Stimulated activated naive B cell treated with anti-CD40 and anti-IgM and Interleukin-4, amounts not matched to agents 10 μg/mL and 1 μg/mL and 100 μg/mL, for 72 hours (primary cell): Measurements from ENCODE around the gene SLC22A23.

Experiments used
- ATAC-seq, 2 donors: fragments of 150-1000 bp; cut with Tn5 transposase; replicated peaks; 2 replicates each; pipeline ENCODE4 v1.10.0; 2021; ENCODE audit warnings: moderate library complexity in 1 of 2
- DNase-seq: peaks from one replicate; pipeline ENCODE4 v3.0.0; 2021
- H3K27ac Mint-ChIP-seq: one replicate; pipeline ENCODE4 v1.8.0; 2022; ENCODE audit warnings: mild to moderate bottlenecking, mixed read lengths
- H3K27me3 Mint-ChIP-seq, 2 donors: one replicate each; pipeline ENCODE4 v1.8.0; 2022; ENCODE audit warnings: mixed read lengths in 2 of 2
- H3K36me3 Mint-ChIP-seq, 2 donors: one replicate each; pipeline ENCODE4 v1.8.0; 2022; ENCODE audit warnings: mixed read lengths in 2 of 2, mild to moderate bottlenecking in 1 of 2
- H3K4me1 Mint-ChIP-seq, 2 donors: one replicate each; pipeline ENCODE4 v1.8.0; 2022; ENCODE audit warnings: mixed read lengths in 2 of 2, mild to moderate bottlenecking in 1 of 2
- H3K4me3 Mint-ChIP-seq, 2 donors: one replicate each; pipeline ENCODE4 v1.8.0; 2022; ENCODE audit warnings: mild to moderate bottlenecking in 2 of 2, mixed read lengths in 2 of 2, moderate library complexity in 1 of 2
- H3K9me3 Mint-ChIP-seq, 2 donors: one replicate each; pipeline ENCODE4 v1.8.0; 2022; ENCODE audit warnings: mixed read lengths in 2 of 2, mild to moderate bottlenecking in 1 of 2

Gene SLC22A23

GRCh38 chr6:3233321-3233720 lies 223.5 kb downstream of the SLC22A23 start:
- peaks cover 63 to 90% of the 10 kb centered on the region in 2 donors for H3K27me3 Mint-ChIP-seq
- no peak for ATAC-seq
- peaks cover 31 to 56% of the 10 kb centered on the region in 2 donors for H3K4me1 Mint-ChIP-seq
- no peak overlapping the region for H3K4me3 Mint-ChIP-seq
- no peaks in the 10 kb centered on the region for H3K9me3 Mint-ChIP-seq
- DNase-seq, result no peak
- H3K27ac Mint-ChIP-seq, result no peak overlapping the region
- no peaks in the 10 kb centered on the region for H3K36me3 Mint-ChIP-seq

GRCh38 chr6:3232017-3232945 lies 224.6 kb downstream of the SLC22A23 start:
- Mint-ChIP-seq H3K36me3 (no peaks in the 10 kb centered on the region), H3K4me3 (peak overlapping the region; percentile 70 to 80), H3K4me1 (peaks cover 30 to 58% of the 10 kb centered on the region in 2 donors), H3K27ac (peak overlapping the region; percentile 47), H3K27me3 (peaks cover 62 to 91% of the 10 kb centered on the region in 2 donors), H3K9me3 (no peaks in the 10 kb centered on the region)
- no peak for DNase-seq
- no peak for ATAC-seq

GRCh38 chr6:3231247-3232016 lies 225.4 kb downstream of the SLC22A23 start:
- peaks cover 35 to 65% of the 10 kb centered on the region in 2 donors for H3K4me1 Mint-ChIP-seq
- H3K27ac Mint-ChIP-seq, result peak overlapping the region; percentile 69
- H3K9me3 Mint-ChIP-seq, result no peaks in the 10 kb centered on the region
- peak overlapping the region; percentile 70 to 80 for H3K4me3 Mint-ChIP-seq
- ATAC-seq (no peak), DNase-seq (no peak)
- peaks cover 69 to 94% of the 10 kb centered on the region in 2 donors for H3K27me3 Mint-ChIP-seq
- H3K36me3 Mint-ChIP-seq, result no peaks in the 10 kb centered on the region

- Mint-ChIP-seq H3K9me3 (no peaks in the 10 kb centered on the region), H3K27ac (no peak overlapping the region), H3K27me3 (peaks cover 70 to 94% of the 10 kb centered on the region in 2 donors), H3K36me3 (no peaks in the 10 kb centered on the region), H3K4me1 (peaks cover 31 to 61% of the 10 kb centered on the region in 2 donors), H3K4me3 (peak overlapping the region; percentile 70 to 80)
- DNase-seq (no peak), ATAC-seq (no peak)
These were observed 226.0 kb downstream of the SLC22A23 start for GRCh38 chr6:3230900-3231246.

GRCh38 chr6:3230256-3230882 lies 226.5 kb downstream of the SLC22A23 start:
- ATAC-seq (no peak), DNase-seq (no peak)
- Mint-ChIP-seq H3K4me1 (peaks cover 31 to 61% of the 10 kb centered on the region in 2 donors), H3K27ac (peak overlapping the region; percentile 42), H3K36me3 (no peaks in the 10 kb centered on the region), H3K4me3 (no peak overlapping the region), H3K27me3 (peaks cover 74 to 94% of the 10 kb centered on the region in 2 donors), H3K9me3 (no peaks in the 10 kb centered on the region)

GRCh38 chr6:3229566-3230178 lies 227.2 kb downstream of the SLC22A23 start:
- ATAC-seq (peak; percentile 26 to 47), DNase-seq (no peak)
- Mint-ChIP-seq H3K4me3 (peak overlapping the region; percentile 82 to 89), H3K27me3 (peaks cover 75 to 91% of the 10 kb centered on the region in 2 donors), H3K4me1 (peaks cover 31 to 61% of the 10 kb centered on the region in 2 donors), H3K9me3 (no peaks in the 10 kb centered on the region), H3K36me3 (no peaks in the 10 kb centered on the region), H3K27ac (peak overlapping the region; percentile 95)

- peak; percentile 24 to 26 for ATAC-seq
These were observed 227.9 kb downstream of the SLC22A23 start for GRCh38 chr6:3228771-3229565.

GRCh38 chr6:3228046-3228671 lies 228.7 kb downstream of the SLC22A23 start:
- H3K27ac Mint-ChIP-seq, result peak overlapping the region; percentile 56
- H3K36me3 Mint-ChIP-seq, result no peaks in the 10 kb centered on the region
- peak overlapping the region; percentile 83 to 89 for H3K4me3 Mint-ChIP-seq
- no peaks in the 10 kb centered on the region for H3K9me3 Mint-ChIP-seq
- H3K4me1 Mint-ChIP-seq, result peaks cover 33 to 61% of the 10 kb centered on the region in 2 donors
- peak in 1 of 2 donors; percentile 34 for ATAC-seq
- peaks cover 72 to 89% of the 10 kb centered on the region in 2 donors for H3K27me3 Mint-ChIP-seq
- DNase-seq, result no peak

More at GRCh38 chr6:3228771-3229565, 227.9 kb downstream of the SLC22A23 start:
- no peaks in the 10 kb centered on the region for H3K9me3 Mint-ChIP-seq
- H3K27me3 Mint-ChIP-seq, result peaks cover 75 to 91% of the 10 kb centered on the region in 2 donors
- peak overlapping the region; percentile 82 to 89 for H3K4me3 Mint-ChIP-seq
- peaks cover 31 to 61% of the 10 kb centered on the region in 2 donors for H3K4me1 Mint-ChIP-seq
- H3K36me3 Mint-ChIP-seq, result no peaks in the 10 kb centered on the region
- H3K27ac Mint-ChIP-seq, result peak overlapping the region; percentile 95
- DNase-seq, result no peak

- peaks cover 32 to 60% of the 10 kb centered on the region in 2 donors for H3K4me1 Mint-ChIP-seq
- peak within 1 kb of the TSS; percentile 86 to 89 for H3K4me3 Mint-ChIP-seq
- peak within 1 kb of the TSS; percentile 91 for H3K27ac Mint-ChIP-seq
These were observed 229.3 kb downstream of the SLC22A23 start, which contains the start of gene TUBB2B for GRCh38 chr6:3227363-3228045. TUBB2B (minus strand) TSS chr6:3227653; CDS start chr6:3227543, 110 bp downstream.

GRCh38 chr6:3226481-3227362 lies 230.1 kb downstream of the SLC22A23 start:
- Mint-ChIP-seq H3K27me3 (peaks cover 59 to 74% of the 10 kb centered on the region in 2 donors), H3K9me3 (peaks cover 5 to 6% of the 10 kb centered on the region in 2 donors), H3K4me3 (peak overlapping the region; percentile 86 to 89), H3K4me1 (peaks cover 27 to 52% of the 10 kb centered on the region in 2 donors), H3K27ac (peak overlapping the region; percentile 91), H3K36me3 (no peaks in the 10 kb centered on the region)
- ATAC-seq (peak; percentile 44 to 54), DNase-seq (no peak)

More at GRCh38 chr6:3227363-3228045, 229.3 kb downstream of the SLC22A23 start, which contains the start of gene TUBB2B:
- H3K9me3 Mint-ChIP-seq, result no peaks in the 10 kb centered on the region
- DNase-seq, result no peak
- peaks cover 66 to 82% of the 10 kb centered on the region in 2 donors for H3K27me3 Mint-ChIP-seq
- ATAC-seq, result peak; percentile 9 to 18
- no peaks in the 10 kb centered on the region for H3K36me3 Mint-ChIP-seq

GRCh38 chr6:3226042-3226441 lies 230.8 kb downstream of the SLC22A23 start:
- no peak overlapping the region for H3K4me3 Mint-ChIP-seq
- no peak overlapping the region for H3K27ac Mint-ChIP-seq
- H3K9me3 Mint-ChIP-seq, result peaks cover 5 to 6% of the 10 kb centered on the region in 2 donors
- peaks cover 54 to 68% of the 10 kb centered on the region in 2 donors for H3K27me3 Mint-ChIP-seq
- H3K4me1 Mint-ChIP-seq, result peaks cover 24 to 45% of the 10 kb centered on the region in 2 donors
- DNase-seq (no peak), ATAC-seq (no peak)
- no peaks in the 10 kb centered on the region for H3K36me3 Mint-ChIP-seq
